GM10847 (cell line): ENCODE measurements around the gene SLC12A1.

Source experiments
- POLR2A ChIP-seq: IDR thresholded peaks from 2 replicates; pipeline ENCODE4 v1.6.1; 2011; ENCODE audit not compliant: insufficient read length; ENCODE audit errors: extremely low read depth

SLC12A1 gene

GRCh38 chr15:48225771-48226170 lies 19.7 kb downstream of the SLC12A1 start:
- no peak for TF ChIP-seq POLR2A

- no peak for TF ChIP-seq POLR2A
These were observed 24.4 kb downstream of the SLC12A1 start for GRCh38 chr15:48230498-48230897.

GRCh38 chr15:48233246-48233645 lies 27.1 kb downstream of the SLC12A1 start:
- no peak for TF ChIP-seq POLR2A

- no peak for TF ChIP-seq POLR2A
These were observed 33.2 kb downstream of the SLC12A1 start for GRCh38 chr15:48239334-48239733.

GRCh38 chr15:48242015-48242414 lies 35.9 kb downstream of the SLC12A1 start:
- no peak for TF ChIP-seq POLR2A

GRCh38 chr15:48242535-48242934 lies 36.4 kb downstream of the SLC12A1 start:
- TF ChIP-seq POLR2A: no peak

GRCh38 chr15:48244921-48245320 lies 38.8 kb downstream of the SLC12A1 start:
- TF ChIP-seq POLR2A: no peak

- no peak for TF ChIP-seq POLR2A
These were observed 42.3 kb downstream of the SLC12A1 start for GRCh38 chr15:48248414-48248813.

GRCh38 chr15:48250640-48251076 lies 44.6 kb downstream of the SLC12A1 start:
- TF ChIP-seq POLR2A: no peak

- TF ChIP-seq POLR2A: no peak
These were observed 47.1 kb downstream of the SLC12A1 start for GRCh38 chr15:48253172-48253571.

GRCh38 chr15:48265135-48265534 lies 59.0 kb downstream of the SLC12A1 start:
- no peak for TF ChIP-seq POLR2A

GRCh38 chr15:48266024-48266689 lies 60.1 kb downstream of the SLC12A1 start:
- no peak for TF ChIP-seq POLR2A

- no peak for TF ChIP-seq POLR2A
These were observed 61.7 kb downstream of the SLC12A1 start for GRCh38 chr15:48267766-48268165.

GRCh38 chr15:48273049-48273448 lies 66.9 kb downstream of the SLC12A1 start:
- no peak for TF ChIP-seq POLR2A

- no peak for TF ChIP-seq POLR2A
These were observed 72.6 kb downstream of the SLC12A1 start for GRCh38 chr15:48278666-48279065.

GRCh38 chr15:48279608-48280007 lies 73.5 kb downstream of the SLC12A1 start:
- no peak for TF ChIP-seq POLR2A

- no peak for TF ChIP-seq POLR2A
These were observed 75.6 kb downstream of the SLC12A1 start for GRCh38 chr15:48281674-48282073.
